SK-N-DZ (cell line): ENCODE measurements around the gene ENTHD1.
"Not testable (repeated sequence)": the region's sequence is repeated elsewhere in the genome, so short reads cannot be mapped to it uniquely, and the experiment has no call there.

ENCODE experiments used
- DNase-seq: peaks from one replicate; pipeline ENCODE4 v3.0.0-alpha.2; 2015; ENCODE audit warnings: low spot score

ENTHD1 gene

DNA sequence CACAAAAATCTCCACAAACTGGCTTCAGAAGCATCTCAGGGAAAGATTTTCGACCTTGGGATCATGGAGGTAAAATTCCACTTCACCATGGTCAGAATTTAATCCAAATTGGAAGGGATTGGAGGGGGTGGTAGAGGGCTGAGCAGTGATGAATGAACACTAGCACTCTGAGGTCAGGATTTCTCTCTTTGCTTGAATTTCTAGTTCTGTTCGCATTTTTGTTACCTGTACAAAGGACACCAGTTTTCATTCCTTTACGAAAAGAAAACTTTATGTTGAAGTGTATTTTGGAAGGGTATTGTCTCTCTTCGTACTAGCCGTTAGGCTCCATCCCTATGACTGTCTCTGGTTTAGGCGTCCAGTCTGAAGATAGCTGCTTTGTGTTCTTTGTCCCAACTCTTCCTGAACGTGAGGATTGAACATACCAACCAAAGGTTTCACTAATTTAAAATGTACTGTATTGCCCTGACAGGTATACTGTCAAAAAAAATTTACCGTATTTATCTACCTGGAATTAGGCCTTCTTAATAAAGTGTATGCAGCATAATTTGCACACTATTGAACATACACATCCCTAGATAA lies 8.1 kb upstream of the ENTHD1 start:
- no peak for DNase-seq

DNA sequence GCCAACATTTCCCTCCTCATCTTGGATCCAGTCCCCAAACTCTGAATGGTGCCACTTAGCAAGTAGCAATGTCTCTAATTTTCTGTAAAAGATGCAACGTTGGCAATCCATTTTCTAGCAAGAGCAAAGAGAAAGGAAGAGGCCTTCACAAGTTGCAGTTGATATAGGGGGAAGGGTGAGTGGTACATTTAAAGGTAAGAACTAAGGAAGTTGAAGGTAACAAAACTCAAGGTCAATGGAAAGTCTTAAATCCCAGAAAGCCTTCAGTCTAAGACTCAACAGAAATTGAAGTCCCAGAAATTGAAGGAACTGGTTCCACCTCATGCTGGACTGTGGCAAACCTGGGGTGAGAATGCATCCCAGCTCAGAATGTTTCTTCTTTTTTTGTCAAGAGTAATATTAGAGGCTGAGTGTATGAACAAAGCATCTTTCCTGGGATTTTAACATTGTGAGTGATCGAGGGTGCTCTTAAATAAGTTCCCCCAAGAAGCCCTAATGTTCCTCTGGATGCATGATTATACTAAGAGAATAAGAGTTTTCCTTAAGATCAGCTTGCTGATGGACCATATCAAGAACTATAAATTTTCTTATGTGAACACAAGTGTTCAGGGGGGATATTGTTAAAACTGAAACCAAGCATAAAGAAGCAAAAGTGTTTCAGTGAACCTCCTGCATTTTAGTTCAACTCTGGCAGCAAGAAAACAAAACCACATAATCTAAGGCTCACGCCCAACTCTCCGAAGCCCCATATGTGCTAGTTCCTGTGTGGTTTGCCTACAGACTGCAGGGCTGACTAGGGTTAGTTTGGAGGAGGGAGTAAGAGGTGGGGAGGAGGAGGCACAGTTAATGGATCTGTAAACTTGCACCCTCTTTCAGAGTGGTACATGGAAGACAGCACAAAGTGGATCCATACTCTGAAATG lies 7.0 kb upstream of the ENTHD1 start, which contains the start of gene GRAP2:
Gene GRAP2 (plus strand): TSS at position 779 of the 922 bp plus-strand sequence. CDS start 46,023 bp downstream, outside the sequence.
- no peak for DNase-seq

DNA sequence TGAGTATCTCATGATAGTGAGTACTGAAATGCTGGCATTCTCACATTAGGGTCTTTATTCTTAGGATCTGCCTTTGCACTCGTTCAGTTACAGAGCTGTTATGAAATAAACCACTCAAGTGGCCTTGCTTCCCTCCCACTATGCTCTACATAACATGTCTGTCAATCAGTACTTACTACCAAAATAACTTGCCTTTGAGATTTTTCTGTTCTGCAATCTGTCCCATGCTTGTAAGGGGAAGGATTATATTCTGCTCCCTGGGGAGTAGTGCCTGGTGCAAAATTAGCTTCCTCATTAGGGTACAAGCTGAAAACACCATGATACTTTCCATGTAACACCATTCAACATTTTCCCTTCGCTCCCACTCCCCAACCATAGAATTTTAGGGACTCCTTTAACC lies 5.4 kb upstream of the ENTHD1 start:
- no peak for DNase-seq

DNA sequence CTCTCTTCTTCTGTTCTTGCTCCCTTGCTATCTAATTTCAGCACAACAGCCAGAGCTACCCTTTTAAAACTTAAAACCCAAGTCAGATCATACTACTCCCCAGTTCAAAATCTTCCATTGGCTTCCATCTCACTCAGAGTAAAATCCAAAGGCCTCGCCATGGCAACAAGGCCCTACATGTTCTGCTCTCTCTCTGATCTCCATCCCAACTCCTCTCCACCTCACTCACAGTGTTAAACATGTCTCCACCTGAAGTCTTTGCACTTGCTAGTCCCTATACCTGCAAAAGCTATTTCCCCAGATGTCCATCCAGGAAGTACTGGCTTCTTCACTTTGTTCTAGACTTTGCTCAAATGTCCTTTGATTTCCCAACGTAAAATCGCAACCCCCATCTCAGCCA lies 4.3 kb upstream of the ENTHD1 start:
- DNase-seq = no peak

DNA sequence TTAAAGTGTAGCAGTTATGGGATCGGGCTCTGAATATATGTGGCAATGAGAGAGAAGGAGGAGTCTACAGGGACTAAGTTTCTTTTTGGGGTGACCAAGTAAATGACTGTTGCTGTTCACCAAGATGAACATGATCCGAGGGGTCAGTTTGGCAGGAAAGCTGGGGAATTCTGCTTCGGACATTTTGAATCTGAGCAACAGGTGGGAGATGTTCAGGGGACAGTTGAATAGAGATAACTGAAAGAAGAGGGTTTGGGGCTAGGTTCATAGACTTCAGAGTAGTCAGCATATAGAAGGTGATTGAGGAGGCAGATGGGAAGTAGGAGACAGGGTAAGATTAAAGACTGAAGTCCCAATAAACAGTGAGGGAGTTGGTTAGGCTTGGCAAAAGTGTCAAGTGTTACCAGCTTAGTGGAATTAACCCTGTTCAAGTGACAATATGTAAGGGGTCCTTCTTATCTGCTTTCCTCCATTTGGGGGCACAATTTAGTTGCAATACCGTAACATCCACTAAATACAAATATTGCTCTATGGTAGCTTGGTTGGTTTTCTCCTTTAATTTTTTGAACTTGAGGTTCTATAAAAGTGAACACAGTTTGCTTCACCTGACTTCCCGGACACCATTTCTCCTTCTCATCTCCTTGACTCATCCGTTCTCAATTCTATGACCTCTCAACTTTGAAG lies 2.9 kb upstream of the ENTHD1 start:
- DNase-seq = no peak

DNA sequence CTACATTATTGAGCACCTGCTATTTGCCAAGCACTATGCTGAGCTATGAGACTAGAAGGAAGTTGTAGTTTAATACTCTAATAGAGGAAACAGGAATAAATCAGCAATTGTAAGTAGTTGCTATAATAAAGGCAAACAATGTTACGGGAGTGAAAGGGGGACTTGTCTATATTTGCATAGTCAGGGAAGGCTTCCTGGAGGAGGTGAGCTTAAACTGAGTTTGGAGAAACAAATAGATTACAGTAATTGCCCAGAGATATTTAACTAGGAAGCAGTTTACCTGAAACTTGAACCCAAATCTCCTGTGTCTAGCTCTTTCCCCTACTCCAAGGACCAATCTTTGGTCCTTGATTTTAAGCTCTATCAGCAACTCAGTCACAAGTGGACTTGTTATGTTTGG lies 2.1 kb upstream of the ENTHD1 start:
- DNase-seq = no peak

DNA sequence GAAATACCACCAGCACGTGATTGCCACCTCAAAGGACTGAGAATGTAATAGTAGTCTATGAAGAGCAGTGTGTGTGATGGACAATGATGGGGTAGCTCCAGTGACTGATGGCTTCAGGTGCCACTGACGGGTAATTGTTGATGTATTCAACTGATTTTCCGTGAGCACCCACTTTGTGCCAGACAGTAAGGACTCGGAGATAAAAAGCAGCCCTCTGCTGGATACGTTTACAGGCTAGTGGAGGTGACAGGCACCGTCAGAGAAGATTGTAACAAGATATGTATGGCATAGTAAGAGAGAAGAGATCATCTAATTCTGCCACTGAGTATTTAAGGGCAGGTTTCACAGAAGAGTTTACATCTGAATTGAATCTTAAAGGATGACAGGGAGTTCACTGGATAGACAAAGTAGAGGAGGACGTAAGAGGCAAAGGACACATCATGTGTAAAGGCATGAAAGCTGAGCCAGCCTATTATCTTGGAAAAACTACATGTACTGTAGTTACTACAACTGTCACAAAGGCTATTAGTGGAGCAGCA lies 1.1 kb upstream of the ENTHD1 start:
- DNase-seq = no peak

DNA sequence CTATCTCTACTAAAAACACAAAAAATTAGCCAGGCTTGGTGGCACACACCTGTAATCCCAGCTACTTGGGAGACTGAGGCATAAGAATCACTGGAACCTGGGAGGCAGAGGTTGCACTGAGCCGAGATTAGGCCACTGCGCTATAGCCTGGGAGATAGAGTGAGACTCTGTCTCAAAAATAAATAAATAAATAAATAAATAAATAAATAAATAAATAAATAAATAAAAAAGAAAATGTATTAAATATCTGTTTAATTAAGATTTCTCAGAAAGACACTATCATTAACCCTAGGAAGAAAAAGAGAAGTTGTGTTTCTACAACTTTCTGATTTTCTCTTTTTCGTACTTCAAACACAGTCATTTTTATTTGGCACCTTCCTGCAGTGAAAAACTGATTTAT lies 3.6 kb downstream of the ENTHD1 start:
- not testable (repeated sequence) for DNase-seq

DNA sequence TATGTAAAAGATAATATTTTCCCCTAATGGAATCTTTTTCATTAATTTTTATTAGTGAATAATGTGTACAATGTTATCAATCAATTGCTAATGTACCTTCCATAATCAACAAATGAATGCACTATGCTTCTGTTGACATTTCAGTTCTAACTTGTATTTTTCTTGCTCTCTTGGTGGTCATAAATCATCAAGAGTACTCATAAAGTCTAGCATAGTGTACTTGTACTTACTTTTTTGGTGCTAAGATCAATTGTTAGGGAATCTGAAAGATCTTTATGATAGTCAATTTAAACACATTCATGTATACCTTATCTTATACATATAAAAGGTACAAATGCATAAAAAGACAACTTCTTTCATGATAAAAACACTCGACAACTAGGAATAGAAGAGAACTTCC lies 10.5 kb downstream of the ENTHD1 start:
- no peak for DNase-seq

DNA sequence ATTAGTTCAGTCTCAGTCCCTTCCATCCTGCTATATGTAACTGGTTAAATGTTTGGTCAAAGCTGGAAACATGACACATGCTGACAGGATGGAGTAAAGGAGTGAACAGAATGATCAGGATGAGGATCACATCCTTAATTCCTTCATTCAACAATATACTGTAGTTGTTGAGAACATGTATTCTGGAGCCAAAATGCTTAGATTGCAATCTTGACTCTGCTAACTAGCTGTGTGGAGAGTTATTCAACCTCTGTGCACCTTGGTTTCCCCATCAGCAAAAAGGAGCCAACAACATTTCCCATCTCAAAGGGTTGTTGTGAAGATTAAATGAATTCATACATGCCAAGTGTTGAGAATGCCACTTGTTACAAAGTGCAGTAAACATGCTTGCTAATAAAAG lies 12.8 kb downstream of the ENTHD1 start:
- no peak for DNase-seq

DNA sequence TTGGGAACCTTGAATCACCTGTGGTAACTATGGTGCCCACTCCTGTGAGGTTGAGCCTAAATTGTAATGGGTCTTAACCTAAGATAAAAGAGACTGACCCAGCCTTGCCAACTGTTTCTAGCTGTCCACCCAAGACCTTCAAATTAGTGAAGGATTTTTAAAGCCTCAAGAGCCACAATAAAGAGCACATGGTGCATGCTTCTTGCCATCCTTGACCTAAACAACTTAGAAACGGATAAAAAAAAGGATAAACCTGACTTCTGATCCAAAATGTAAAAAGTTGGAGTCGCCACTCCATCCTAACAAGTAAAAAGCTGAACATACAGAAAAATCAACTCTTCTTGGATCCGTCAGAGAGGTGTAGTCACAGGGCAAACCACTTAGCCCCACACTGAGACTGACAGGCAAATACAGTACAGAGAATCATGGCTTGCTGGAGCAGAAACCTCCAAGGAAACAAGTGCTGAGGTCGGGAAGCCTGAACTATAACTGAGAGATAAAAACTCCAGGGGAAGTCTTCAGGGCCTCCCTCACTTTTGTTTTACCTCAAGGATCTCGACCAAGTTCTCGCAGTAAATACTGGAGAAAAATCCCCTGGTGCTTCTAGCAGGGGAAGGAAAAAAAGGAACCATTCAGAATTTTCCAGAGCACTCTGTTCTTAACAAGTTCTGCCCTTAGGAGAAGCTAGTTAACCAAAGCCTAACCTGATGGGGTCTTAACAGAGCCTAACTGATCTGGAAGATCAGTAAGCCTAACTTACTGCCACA lies 16.3 kb downstream of the ENTHD1 start:
- no peak for DNase-seq

DNA sequence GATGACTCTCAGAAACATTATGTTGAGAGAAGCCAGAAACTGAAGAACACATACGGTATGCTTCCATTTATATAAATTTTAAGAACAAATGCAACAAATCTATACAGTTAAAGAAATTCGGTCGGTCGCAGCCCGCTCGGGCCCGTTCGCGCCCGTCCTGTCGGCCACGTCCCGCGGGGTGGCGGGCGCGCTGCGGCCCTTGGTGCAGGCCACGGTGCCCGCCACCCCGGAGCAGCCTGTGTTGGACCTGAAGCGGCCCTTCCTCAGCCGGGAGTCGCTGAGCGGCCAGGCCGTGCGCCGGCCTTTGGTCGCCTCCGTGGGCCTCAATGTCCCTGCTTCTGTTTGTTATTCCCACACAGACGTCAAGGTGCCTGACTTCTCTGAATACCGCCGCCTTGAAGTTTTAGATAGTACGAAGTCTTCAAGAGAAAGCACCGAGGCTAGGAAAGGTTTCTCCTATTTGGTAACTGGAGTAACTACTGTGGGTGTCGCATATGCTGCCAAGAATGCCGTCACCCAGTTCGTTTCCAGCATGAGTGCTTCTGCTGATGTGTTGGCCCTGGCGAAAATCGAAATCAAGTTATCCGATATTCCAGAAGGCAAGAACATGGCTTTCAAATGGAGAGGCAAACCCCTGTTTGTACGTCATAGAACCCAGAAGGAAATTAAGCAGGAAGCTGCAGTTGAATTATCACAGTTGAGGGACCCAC lies 18.2 kb downstream of the ENTHD1 start:
- not testable (repeated sequence) for DNase-seq

DNA sequence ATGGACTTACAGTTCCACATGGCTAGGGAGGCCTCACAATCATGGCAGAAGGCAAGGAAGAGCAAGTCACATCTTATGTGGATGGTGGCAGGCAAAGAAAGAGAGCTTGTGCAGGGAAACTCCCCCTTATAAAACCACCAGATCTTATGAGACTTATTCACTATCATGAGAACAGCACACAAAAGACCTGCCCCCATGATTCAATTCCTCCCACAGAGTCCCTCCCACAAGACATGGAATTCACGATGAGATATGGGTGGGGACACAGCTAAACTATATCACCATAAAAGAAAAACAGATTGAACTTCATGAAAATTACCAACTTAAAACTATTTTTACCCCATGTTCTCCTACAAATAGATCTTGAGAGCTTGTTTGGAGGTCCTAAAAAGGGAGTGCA lies 19.6 kb downstream of the ENTHD1 start:
- no peak for DNase-seq

DNA sequence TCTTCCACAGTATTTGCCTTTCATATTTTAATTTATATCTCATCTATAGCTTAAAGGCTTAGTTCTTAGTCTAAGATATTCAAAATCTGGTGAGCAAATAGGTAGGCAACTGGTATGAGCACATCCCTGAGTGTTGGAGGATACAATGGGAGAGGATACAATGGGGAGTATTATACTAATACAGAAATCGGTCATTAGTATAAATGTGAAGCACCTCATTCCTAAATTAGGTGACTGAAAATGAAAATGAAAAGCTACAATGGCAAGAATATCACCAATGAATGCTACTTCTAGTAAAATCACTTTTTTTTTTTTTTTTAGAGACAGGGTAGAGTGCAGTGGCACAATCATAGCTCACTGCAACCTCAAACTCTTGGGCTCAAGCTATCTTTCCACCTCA lies 21.0 kb downstream of the ENTHD1 start:
- DNase-seq = no peak

DNA sequence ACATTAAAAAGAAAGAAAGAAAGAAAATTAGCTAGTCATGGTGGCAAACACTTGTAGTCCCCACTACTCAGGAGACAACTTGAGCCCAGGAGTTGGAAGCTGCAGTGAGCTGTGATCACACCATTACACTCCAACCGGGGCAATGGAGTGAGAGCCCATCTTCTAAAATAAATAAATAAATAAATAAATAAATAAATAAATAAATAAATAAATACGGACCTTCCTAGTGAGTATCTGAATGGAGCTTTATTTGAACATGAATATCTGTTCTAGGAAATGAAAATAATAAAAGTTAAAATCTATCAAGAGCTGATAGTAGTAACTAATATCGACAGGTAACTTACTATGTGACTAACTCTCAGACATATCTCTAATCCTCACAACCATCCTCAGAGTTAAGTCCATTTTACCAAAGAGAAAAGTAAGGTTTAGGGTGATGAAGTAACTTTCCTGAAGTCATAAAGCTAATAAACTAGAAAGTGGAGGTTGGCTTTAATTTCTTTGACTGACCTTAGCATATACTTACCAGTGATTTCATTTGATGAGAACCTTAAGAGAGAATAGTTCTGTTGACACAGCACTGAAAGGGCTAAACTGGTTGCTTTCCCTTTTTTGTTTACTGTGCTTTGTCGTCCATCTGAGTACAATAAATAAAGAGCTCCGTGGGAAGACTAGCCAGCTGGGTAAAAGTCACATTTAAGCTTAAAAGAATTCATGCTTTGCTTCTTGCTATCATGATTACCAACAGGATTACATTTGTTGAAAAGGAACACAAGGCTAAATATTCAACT lies 22.4 kb downstream of the ENTHD1 start:
- no peak for DNase-seq

DNA sequence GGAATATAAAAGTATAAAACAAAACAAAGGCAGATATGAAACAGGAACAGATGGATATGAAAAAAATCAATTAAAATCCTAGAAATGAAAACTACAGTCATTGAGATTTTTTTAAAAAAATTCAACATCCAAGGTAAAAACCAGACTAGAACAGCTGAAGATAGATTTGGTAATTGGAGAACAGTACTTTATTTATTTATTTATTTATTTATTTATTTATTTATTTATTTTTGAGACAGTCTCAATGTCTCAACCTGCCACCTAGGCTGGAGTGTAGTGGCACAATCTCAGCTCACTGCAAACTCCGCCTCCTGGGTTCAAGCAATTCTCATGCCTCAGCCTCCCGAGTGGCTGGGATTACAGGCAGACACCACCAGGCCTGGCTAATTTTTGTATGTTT lies 23.8 kb downstream of the ENTHD1 start:
- not testable (repeated sequence) for DNase-seq

DNA sequence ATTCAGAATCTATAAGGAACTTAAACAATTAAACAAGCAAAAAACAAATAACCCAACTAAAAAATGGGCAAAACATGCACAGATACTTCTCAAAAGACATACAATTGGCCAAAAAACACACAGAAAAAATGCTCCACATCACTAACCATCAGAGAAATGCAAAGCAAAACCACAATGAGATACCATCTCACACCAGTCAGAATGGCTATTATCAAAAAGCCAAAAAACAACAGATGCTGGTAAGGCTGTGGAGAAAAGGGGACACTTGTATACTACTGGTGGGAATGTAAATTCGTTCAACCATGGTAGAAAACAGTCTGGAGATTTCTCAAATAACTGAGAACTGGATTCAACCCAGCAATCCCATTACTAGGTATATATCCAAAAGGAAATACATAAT lies 24.8 kb downstream of the ENTHD1 start:
- no peak for DNase-seq

DNA sequence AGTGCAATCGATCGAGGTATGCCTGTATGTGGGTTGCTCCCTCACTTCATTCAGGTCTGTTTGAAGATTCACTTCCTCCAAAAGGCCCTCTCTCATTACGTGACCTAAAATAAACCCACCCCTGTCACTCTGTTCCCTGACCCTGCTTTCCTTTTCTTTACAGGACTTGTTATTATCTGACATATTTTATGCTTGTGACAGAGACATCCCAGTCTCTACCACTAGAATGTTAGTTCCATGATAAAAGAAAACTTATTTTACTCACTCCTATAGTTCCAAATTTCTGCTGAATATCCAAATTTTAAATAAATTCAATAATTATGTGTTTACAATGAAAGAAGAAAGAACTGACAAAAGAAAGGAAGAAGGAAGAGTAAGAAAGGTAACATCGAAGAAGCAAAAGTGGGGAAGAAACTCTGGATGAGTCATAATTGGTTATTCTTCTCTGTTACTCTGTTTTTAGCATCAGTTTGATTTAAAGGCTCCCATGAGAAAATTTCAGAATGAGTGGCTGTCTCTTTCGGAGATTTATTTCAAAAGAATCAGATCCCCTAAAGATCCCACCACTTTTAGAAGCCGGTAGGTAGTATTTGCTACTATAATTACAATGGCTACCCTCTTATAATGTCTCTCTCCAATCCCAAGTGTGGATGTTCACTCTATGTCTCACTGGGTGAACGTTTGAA lies 33.5 kb downstream of the ENTHD1 start:
- no peak for DNase-seq

DNA sequence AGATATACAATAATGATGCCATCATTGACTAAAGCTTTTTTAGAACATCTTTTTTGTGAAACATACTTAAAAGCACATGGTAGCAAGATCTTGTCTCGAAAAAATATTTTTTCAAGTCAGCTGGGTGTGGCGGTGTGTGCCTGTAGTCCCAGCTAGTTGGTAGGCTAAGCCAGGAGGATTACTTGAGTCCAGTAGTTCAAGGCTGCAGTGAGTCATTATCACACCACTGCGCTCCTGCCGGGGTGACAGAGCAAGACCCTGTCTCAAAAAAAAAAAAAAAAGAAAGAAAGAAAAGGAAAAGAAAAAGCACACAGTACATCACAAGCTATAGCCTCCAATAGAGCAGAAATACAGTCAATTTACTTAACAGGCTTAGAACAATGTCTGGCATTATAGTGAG lies 37.0 kb downstream of the ENTHD1 start:
- no peak for DNase-seq
